Erythroblast (primary cell): Measurements from ENCODE around the gene BLM.

Experiments
- GATA1 ChIP-seq: IDR thresholded peaks from 2 replicates; pipeline ENCODE4 v1.6.1; 2011; ENCODE audit warnings: low read depth, mild to moderate bottlenecking, control low read depth, low read length, moderate library complexity
- POLR2A ChIP-seq: IDR thresholded peaks from 2 replicates; pipeline ENCODE4 v1.6.1; 2011; ENCODE audit warnings: mild to moderate bottlenecking, low read length

- no peak for TF ChIP-seq POLR2A
- TF ChIP-seq GATA1 = no peak
These were observed 105.2 kb downstream of the BLM start for GRCh38 chr15:90822204-90822955.
